B cell (primary cell): ENCODE measurements around the gene KRT37.

Experiments used
- CTCF ChIP-seq: fragments of 200-600 bp; IDR thresholded peaks from one replicate; pipeline ENCODE4 v1.8.0; 2022; ENCODE audit warnings: antibody characterized with exemption, mild to moderate bottlenecking
- EZH2 ChIP-seq: IDR thresholded peaks from 2 replicates; pipeline ENCODE4 v1.6.1; 2012; ENCODE audit warnings: borderline replicate concordance, low read depth, mild to moderate bottlenecking, moderate library complexity, low read length; ENCODE audit not compliant: insufficient read depth, poor library complexity, severe bottlenecking

GRCh38 chr17:41434415-41434814 lies 10.0 kb upstream of the KRT37 start:
- TF ChIP-seq CTCF (no peak), EZH2 (no peak)
